ENCODE results near the gene CERK.

- TF ChIP-seq CTCF (IDR thresholded peaks at IDR 0.05 in 8 of 11, conservative IDR thresholded peaks at IDR 0.05 in 3 of 11) (no peak), POLR2AphosphoS5 (IDR thresholded peaks at IDR 0.05) (no peak)
Measured at GRCh38 chr22:46663001-46663400, 75.1 kb downstream of the CERK start.

Data from spleen (tissue), 7 donors.